Activated naive CD8-positive, alpha-beta T cell treated with anti-CD3 and anti-CD28 coated beads, Interleukin-2, amount 10 ng/mL, durations not matched to agents 7 days and 5 days (primary cell): ENCODE results near the gene PDE10A. TPM values are rescaled to one million over a fixed set of nuclear protein-coding genes. Genes with fewer than 3 reads are reported as not detected.
"Not testable (repeated sequence)": the region's sequence is repeated elsewhere in the genome, so short reads cannot be mapped to it uniquely, and the experiment has no call there.

ENCODE experiments used
- ATAC-seq: fragments of 150-1000 bp; cut with Tn5 transposase; one replicate; pipeline ENCODE4 v1.10.0; 2021; ENCODE audit warnings: low read depth, moderate library complexity
- POLR2A ChIA-PET: fragments of 350-600 bp; sonication (Branson Sonifier 250); formaldehyde crosslinking; loops from one replicate; lab custom pipeline; 2021; ENCODE audit warnings: antibody characterized with exemption; lab: Charles Lee
- DNase-seq: peaks from one replicate; pipeline ENCODE4 v3.0.0; 2021
- H3K27ac Mint-ChIP-seq: one replicate; pipeline ENCODE4 v1.8.0; 2022; ENCODE audit warnings: mild to moderate bottlenecking, mixed read lengths
- H3K27me3 Mint-ChIP-seq: one replicate; pipeline ENCODE4 v1.8.0; 2022; ENCODE audit warnings: mild to moderate bottlenecking, moderate library complexity, mixed read lengths
- H3K36me3 Mint-ChIP-seq: one replicate; pipeline ENCODE4 v1.8.0; 2021; ENCODE audit warnings: mild to moderate bottlenecking, mixed read lengths
- H3K4me1 Mint-ChIP-seq: one replicate; pipeline ENCODE4 v1.8.0; 2021; ENCODE audit warnings: mixed read lengths
- H3K4me3 Mint-ChIP-seq: one replicate; pipeline ENCODE4 v1.8.0; 2022; ENCODE audit warnings: mild to moderate bottlenecking, moderate library complexity, mixed read lengths
- H3K9me3 Mint-ChIP-seq: one replicate; pipeline ENCODE4 v1.8.0; 2021; ENCODE audit warnings: mixed read lengths
- total RNA-seq, 2 experiments: library from RNA; stranded (reverse); gene quantifications; one replicate each; pipeline ENCODE4 v1.2.3, GENCODE V29; 2021

Gene PDE10A
- total RNA-seq, 2 experiments from 2014 or later: not detected

DNA sequence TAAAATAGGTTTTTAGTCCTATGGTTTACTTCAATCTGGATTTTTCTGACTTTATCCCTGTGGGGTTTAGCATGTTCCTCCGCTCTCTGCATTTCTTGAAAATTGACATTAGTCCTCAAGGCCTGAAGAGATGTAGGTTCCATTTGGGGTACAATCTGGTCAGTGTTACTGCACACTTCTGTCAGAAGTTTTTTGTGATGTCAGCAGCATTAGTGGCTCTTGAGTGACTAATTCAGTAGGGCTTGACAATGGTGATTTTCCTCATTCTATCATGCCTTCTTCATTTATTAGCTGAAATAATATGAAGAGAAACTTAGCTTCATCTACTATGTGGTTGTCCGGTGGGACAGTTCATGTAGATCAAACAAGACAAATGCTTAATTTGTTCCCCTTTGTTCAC is 114.6 kb downstream of the PDE10A start:
- Mint-ChIP-seq H3K4me3 (no peak overlapping the region), H3K27me3 (no peaks in the 10 kb centered on the region), H3K4me1 (no peaks in the 10 kb centered on the region), H3K36me3 (no peaks in the 10 kb centered on the region), H3K9me3 (no peaks in the 10 kb centered on the region), H3K27ac (no peak overlapping the region)
- ATAC-seq: no peak
- POLR2A ChIA-PET: no interaction called here
- DNase-seq: no peak

DNA sequence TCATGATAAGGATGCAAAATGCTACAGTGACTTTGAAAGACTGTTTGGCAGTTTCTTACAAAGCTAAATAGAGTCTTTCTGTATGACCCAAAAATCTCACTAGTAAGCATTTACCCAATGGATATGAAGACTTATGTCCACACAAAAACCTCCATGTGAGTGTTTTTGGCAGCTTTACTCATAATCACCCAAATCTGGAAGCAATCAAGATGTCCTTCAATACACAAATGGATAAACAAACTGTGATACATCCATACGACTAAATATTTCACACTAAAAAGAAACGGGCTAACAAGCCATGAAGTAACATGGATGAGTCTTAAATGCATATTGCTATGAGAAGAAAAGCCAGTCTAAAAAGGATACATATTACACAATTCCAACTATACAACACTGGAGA is 117.2 kb downstream of the PDE10A start:
- ATAC-seq (no peak), DNase-seq (no peak)
- H3K9me3 Mint-ChIP-seq: no peaks in the 10 kb centered on the region
- no peaks in the 10 kb centered on the region for H3K27me3 Mint-ChIP-seq
- H3K4me1 Mint-ChIP-seq: no peaks in the 10 kb centered on the region
- no peak overlapping the region for H3K27ac Mint-ChIP-seq
- H3K36me3 Mint-ChIP-seq: no peaks in the 10 kb centered on the region
- no peak overlapping the region for H3K4me3 Mint-ChIP-seq
- POLR2A ChIA-PET: no interaction called here

DNA sequence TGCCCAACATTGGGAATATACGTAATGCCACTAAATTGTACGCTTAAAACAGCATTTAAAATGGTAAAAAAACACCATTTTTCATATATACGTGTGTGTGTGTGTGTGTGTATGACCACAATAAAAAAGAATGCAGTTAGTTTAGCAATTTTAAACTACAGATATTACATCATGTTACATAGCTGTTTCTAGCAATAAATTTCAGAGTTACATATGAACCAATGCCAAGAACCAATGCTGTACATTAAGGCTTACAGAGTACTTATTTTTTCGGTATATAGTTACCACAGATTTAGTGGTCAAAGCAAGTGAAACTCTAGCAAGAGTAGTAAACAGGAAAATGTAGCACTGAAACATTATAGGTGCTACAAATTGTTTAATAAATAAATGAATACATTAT is 119.3 kb downstream of the PDE10A start:
- no peaks in the 10 kb centered on the region for H3K27me3 Mint-ChIP-seq
- DNase-seq: no peak
- POLR2A ChIA-PET: no interaction called here
- no peak for ATAC-seq
- no peaks in the 10 kb centered on the region for H3K4me1 Mint-ChIP-seq
- no peaks in the 10 kb centered on the region for H3K9me3 Mint-ChIP-seq
- H3K36me3 Mint-ChIP-seq: no peaks in the 10 kb centered on the region
- no peak overlapping the region for H3K4me3 Mint-ChIP-seq
- H3K27ac Mint-ChIP-seq: no peak overlapping the region

DNA sequence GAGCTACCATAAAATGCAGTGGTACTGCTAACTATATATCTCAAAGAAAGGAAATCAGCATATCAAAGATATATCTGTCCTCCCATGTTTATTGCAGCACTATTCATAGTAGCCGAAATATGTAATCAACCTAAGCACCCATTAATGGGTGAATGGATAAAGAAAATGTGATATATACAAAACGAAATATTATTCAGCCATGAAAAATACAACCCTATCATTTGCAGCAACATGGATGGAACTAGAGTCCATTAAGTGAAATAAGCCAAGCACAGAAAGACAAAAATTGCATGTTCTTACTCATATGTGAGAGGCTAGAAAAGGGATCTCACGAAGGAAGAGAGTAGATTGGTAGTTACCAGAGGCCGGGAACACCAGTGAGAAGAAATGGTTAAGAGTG is 126.1 kb downstream of the PDE10A start:
- no peak overlapping the region for H3K27ac Mint-ChIP-seq
- POLR2A ChIA-PET: no interaction called here

DNA sequence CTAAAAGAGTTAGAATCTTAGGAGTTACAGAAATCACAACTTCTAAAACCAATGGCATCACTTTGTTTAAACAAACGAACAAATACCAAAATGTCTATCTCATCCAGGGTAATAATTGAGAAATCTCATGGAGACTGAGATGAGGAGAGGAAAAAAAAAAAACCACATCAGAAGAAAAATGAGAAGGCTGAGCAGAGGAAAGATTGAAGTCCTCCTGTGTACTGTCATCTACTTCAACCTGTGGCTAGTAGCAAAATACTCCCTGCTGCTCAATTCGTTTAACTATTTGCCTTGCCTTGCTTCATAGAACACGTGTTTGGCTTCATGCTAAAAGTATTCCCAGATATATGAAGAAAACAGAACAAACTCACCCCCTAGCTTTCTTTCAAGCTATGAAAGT is 143.7 kb downstream of the PDE10A start:
- no peak overlapping the region for H3K4me3 Mint-ChIP-seq
- H3K4me1 Mint-ChIP-seq: no peaks in the 10 kb centered on the region

More for the DNA sequence above, 126.1 kb downstream of the PDE10A start:
- Mint-ChIP-seq H3K4me1 (no peaks in the 10 kb centered on the region), H3K36me3 (no peaks in the 10 kb centered on the region), H3K4me3 (no peak overlapping the region), H3K27me3 (no peaks in the 10 kb centered on the region), H3K9me3 (no peaks in the 10 kb centered on the region)
- DNase-seq: no peak
- no peak for ATAC-seq

DNA sequence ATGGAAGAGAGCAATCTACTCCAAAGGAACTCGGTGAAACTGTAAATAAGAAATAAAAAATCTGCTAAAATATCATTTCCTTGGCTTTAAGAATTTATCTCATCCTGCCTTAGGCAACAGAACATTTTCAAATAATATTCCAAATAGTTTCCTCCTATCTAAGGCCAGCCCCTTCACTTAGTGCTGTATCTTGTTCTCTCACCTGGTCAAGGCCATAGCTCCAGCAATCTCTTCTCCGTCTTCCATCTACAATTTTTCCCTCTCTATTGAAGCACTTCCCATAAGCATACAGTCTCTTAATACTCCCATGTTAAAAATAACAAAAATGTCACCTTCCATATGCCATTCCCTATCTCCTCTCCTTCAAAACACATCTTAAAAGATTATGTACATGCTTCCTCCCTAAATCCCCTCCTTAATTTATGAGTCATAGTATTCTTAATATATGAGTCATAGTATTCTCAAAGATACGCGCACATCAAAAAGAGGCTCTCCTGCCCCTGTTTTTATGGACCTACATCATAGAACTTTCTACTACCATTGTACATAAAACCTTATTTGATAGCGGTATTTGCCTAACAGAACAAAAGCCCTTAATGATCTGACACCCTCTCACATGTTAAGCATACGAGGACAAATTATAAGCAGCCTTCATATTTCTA is 146.9 kb downstream of the PDE10A start:
- H3K4me3 Mint-ChIP-seq: no peak overlapping the region
- ATAC-seq: no peak
- DNase-seq: no peak
- peaks cover 1% of the 10 kb centered on the region for H3K9me3 Mint-ChIP-seq
- H3K36me3 Mint-ChIP-seq: no peaks in the 10 kb centered on the region
- H3K27ac Mint-ChIP-seq: no peak overlapping the region
- POLR2A ChIA-PET: no interaction called here
- no peaks in the 10 kb centered on the region for H3K4me1 Mint-ChIP-seq
- no peaks in the 10 kb centered on the region for H3K27me3 Mint-ChIP-seq

More for the DNA sequence above, 143.7 kb downstream of the PDE10A start:
- Mint-ChIP-seq H3K27me3 (no peaks in the 10 kb centered on the region), H3K36me3 (no peaks in the 10 kb centered on the region), H3K27ac (no peak overlapping the region), H3K9me3 (peaks cover 1% of the 10 kb centered on the region)
- POLR2A ChIA-PET: no interaction called here
- DNase-seq (no peak), ATAC-seq (no peak)

DNA sequence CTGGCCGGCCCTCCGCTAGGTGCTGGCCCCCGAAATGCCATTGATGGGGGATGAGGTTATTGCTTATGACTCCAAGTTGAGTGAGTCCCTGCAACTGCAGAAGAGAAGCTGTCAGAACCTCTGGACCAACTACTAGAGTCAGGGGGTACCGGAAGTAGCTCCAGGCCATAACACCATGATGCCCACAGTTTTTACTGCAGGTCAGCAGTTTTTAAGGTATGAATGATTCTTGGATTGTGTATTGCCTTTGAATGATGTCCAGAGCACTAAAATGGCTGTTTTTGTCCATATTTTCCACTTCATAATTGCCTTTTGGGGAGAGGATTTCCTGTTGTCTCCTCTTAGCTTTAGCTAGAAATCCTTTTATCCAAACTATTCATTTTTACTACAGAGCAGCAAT is 148.4 kb downstream of the PDE10A start:
- H3K27me3 Mint-ChIP-seq: no peaks in the 10 kb centered on the region
- ATAC-seq (no peak), DNase-seq (no peak)
- H3K27ac Mint-ChIP-seq: no peak overlapping the region
- POLR2A ChIA-PET: no interaction called here
- H3K4me3 Mint-ChIP-seq: no peak overlapping the region
- no peaks in the 10 kb centered on the region for H3K36me3 Mint-ChIP-seq
- no peaks in the 10 kb centered on the region for H3K4me1 Mint-ChIP-seq
- H3K9me3 Mint-ChIP-seq: no peaks in the 10 kb centered on the region

DNA sequence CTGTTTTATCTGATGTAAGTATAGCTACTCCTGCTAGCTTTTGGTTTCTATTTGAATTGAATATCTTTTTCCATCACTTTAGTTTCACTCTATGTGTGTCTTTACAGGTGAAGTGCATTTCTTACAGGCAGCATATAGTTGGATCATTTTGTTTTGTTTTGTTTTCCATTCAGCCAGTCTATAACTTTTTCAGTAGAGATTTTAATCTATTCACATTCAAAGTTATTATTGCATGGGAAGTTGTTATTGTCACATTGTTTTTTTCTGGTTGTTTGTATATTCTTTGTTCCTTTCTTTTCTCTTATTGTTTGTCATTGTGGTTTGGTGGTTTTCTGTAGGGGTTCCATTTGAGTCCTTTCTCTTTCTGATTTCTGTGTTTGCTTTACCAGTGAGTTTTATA is 151.2 kb downstream of the PDE10A start:
- no peaks in the 10 kb centered on the region for H3K9me3 Mint-ChIP-seq
- ATAC-seq (no peak), DNase-seq (no peak)
- POLR2A ChIA-PET: no interaction called here
- H3K27me3 Mint-ChIP-seq: no peaks in the 10 kb centered on the region
- no peaks in the 10 kb centered on the region for H3K4me1 Mint-ChIP-seq
- H3K27ac Mint-ChIP-seq: no peak overlapping the region
- no peak overlapping the region for H3K4me3 Mint-ChIP-seq
- no peaks in the 10 kb centered on the region for H3K36me3 Mint-ChIP-seq

DNA sequence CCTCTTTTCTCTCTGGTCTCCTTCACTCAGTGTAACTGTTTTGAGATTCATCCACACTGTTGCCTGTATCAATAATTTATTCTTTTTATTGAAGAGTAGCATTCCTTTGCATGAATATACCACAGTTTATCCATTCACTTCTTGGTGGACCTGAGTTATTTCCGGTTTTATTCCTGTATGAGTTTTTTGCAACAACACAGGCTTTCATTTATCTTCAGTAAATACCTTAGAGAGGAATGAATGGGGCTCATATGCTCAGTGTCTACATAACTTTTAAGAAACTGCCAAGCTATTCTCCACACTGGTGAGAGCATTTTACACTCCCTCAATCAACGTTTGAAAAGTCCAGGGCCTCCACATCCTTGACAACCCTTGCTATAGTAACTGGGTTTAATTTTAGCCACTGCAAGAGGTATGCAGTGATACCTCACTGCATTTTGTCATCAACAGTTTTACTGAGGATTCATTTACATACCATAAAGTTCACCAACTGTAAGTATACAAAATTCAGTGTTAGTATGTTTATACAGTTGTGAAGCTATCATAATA is 154.6 kb downstream of the PDE10A start:
- H3K9me3 Mint-ChIP-seq: no peaks in the 10 kb centered on the region
- H3K4me1 Mint-ChIP-seq: no peaks in the 10 kb centered on the region
- H3K27me3 Mint-ChIP-seq: no peaks in the 10 kb centered on the region
- H3K4me3 Mint-ChIP-seq: no peak overlapping the region
- no peak overlapping the region for H3K27ac Mint-ChIP-seq
- no peak for ATAC-seq
- POLR2A ChIA-PET: no interaction called here
- H3K36me3 Mint-ChIP-seq: no peaks in the 10 kb centered on the region
- no peak for DNase-seq

DNA sequence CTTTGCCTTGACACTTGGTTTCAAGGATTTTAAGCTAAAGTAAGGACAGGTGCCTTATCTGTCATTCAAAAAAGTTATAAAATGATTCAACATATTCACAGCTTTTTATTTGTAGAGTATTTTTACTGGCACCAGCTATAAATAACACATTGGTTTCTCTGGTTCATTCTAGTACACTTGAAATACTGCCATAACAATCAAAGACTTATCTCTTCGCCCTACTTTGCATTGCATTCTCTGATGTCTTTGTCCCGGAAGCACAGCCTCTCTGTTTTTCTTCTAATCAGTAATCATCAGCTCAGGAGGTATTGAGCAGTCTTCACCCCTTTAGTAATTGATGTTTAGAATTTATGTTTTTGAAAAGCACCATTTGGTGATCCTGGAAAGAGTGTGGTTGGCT is 156.4 kb downstream of the PDE10A start:
- H3K27ac Mint-ChIP-seq: no peak overlapping the region
- DNase-seq (no peak), ATAC-seq (no peak)
- H3K36me3 Mint-ChIP-seq: no peaks in the 10 kb centered on the region
- H3K4me3 Mint-ChIP-seq: no peak overlapping the region
- H3K4me1 Mint-ChIP-seq: no peaks in the 10 kb centered on the region
- POLR2A ChIA-PET: interaction anchor here (0.6 kb wide), 1 partner anchor 187 kb away, joined by 8 read pairs; no protein-coding TSS in a partner anchor
- no peaks in the 10 kb centered on the region for H3K9me3 Mint-ChIP-seq
- no peaks in the 10 kb centered on the region for H3K27me3 Mint-ChIP-seq

DNA sequence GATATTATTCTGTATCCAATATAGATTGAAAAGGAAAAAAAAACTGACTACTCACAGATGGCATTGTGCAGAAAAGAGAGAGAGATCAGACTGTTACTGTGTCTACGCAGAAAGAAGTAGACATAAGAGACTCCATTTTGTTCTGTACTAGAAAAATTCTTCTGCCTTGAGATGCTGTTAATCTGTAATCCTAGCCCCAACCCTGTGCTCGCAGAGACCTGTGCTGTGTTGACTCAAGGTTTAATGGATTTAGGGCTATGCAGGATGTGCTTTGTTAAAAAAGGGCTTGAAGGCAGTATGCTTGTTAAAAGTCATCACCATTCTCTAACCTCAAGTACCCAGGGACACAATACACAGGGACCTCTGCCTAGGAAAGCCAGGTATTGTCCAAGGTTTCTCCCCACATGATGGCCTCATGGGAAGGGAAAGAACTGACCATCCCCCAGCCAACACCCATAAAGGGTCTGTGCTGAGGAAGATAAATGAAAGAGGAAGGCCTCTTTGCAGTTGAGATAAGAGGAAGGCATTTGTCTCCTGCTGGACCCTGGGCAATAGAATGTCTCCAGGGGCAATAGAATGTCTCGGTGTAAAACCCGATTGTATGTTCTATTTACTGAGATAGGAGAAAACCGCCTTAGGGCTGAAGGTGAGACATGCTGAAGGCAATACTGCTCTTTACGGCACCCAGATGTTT is 162.7 kb downstream of the PDE10A start:
- ATAC-seq, H3K4me3 Mint-ChIP-seq, DNase-seq, H3K9me3 Mint-ChIP-seq, H3K4me1 Mint-ChIP-seq, H3K27ac Mint-ChIP-seq, POLR2A ChIA-PET, H3K27me3 Mint-ChIP-seq, H3K36me3 Mint-ChIP-seq: not testable (repeated sequence)

DNA sequence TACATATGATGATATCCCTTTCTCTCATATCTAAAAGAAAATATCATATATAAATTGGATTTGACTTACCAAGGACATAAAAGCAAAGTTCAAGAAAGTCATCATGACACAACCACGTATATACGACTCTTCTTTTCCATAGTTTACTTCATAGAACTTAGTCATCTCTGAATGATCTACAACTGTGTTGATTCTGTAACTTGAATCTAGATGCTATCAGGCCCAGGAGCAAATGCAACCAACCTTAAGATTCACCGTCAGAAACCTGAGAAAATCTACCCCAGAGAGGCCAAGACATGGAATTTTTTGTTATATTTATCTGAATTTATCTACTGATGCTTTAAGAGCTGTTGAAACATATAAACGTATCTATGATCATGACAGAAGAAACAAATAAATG is 165.6 kb downstream of the PDE10A start:
- H3K36me3 Mint-ChIP-seq: no peaks in the 10 kb centered on the region
- H3K27ac Mint-ChIP-seq: no peak overlapping the region
- no peaks in the 10 kb centered on the region for H3K27me3 Mint-ChIP-seq
- no peak for ATAC-seq
- no peak overlapping the region for H3K4me3 Mint-ChIP-seq
- no peak for DNase-seq
- H3K9me3 Mint-ChIP-seq: no peaks in the 10 kb centered on the region
- no peaks in the 10 kb centered on the region for H3K4me1 Mint-ChIP-seq
- POLR2A ChIA-PET: no interaction called here

DNA sequence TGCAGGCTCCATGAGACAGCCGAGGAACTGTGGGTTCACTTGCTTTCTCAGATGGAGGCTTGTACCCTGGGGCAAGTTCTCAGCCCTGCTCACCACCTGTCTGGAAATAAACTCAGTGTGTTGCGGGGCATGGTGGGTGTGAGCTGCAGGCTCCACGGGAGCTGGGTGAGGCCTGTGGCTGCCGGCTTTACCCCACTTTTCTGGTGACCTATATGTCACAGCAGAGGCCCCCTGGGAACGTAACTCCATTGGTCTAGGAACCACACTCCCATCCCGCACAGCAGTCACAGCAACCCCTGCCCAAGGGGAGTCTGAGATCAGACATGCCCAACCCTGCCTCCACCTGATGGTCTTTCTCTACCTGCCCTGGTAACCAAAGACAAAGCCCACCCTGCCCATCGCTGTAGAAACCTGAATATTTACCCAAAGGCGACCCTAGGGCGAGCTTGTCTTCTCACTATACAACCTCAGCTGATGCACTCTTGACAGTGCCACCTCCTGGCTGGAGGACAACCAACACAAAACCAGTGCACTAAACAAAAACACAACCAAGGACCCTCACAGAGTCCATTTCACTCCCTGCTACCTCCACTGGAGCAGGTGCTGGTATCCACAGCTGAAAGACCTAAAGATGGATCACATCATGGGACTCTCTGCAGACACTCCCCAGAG is 174.3 kb downstream of the PDE10A start:
- Mint-ChIP-seq H3K9me3 (no peaks in the 10 kb centered on the region), H3K36me3 (no peaks in the 10 kb centered on the region), H3K27ac (no peak overlapping the region), H3K4me1 (no peaks in the 10 kb centered on the region), H3K27me3 (no peaks in the 10 kb centered on the region), H3K4me3 (no peak overlapping the region)
- no peak for DNase-seq
- no peak for ATAC-seq
- POLR2A ChIA-PET: no interaction called here

DNA sequence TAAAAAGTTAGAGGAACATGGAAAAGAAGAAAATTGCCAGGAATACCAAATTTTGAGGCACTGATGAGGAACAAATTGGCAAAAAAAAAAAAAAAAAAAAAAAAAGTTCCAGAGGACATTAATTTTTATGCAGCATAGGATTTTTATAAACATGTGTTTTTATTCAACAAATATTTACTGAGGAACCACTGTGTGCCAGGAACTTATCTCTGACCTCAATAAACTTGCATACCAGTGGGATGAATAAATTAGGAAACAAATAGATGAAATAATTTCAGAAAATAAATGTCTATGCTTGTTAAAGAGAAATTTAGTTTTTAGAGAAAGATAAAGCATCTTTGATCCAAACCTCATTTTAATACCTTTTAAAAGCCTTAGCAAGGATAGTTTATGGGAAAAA is 175.1 kb downstream of the PDE10A start:
- ATAC-seq (no peak), DNase-seq (no peak)
- Mint-ChIP-seq H3K36me3 (no peaks in the 10 kb centered on the region), H3K9me3 (no peaks in the 10 kb centered on the region), H3K4me1 (no peaks in the 10 kb centered on the region), H3K4me3 (no peak overlapping the region), H3K27me3 (no peaks in the 10 kb centered on the region), H3K27ac (no peak overlapping the region)
- POLR2A ChIA-PET: no interaction called here
